AG04449 (cell line): ENCODE data around the gene PKN2.

ENCODE experiments used
- CTCF ChIA-PET: fragments of 350-600 bp; formaldehyde crosslinking; extraction: SDS; loops from one replicate; lab custom pipeline; 2021; ENCODE audit warnings: antibody characterized with exemption; lab: Yijun Ruan, JAX
- POLR2A ChIA-PET: fragments of 400-600, 350-600 bp; formaldehyde crosslinking; extraction: SDS; loops from one replicate; lab custom pipeline; 2020; ENCODE audit warnings: antibody characterized with exemption, inconsistent platforms; lab: Yijun Ruan, JAX
- DNase-seq: peaks from one replicate; pipeline ENCODE4 v3.0.0-alpha.2; 2010; ENCODE audit warnings: low read depth, low spot score
- H3K4me3 ChIP-seq: 2 replicates; pipeline ENCODE4 v1.5.1; 2011; ENCODE audit warnings: low read depth, mild to moderate bottlenecking, control low read depth, low read length
- CTCF ChIP-seq: IDR thresholded peaks from one replicate; pipeline ENCODE4 v1.5.1; 2011; ENCODE audit warnings: mild to moderate bottlenecking, moderate library complexity, low read length, control low read depth, inconsistent platforms; ENCODE audit not compliant: insufficient read depth; ENCODE audit errors: missing control alignments

PKN2 gene

GRCh38 chr1:88722492-88722891 lies 38.4 kb downstream of the PKN2 start:
- H3K4me3 ChIP-seq: no peak overlapping the region
- POLR2A ChIA-PET: no interaction called here
- no peak for DNase-seq
- no peak for TF ChIP-seq CTCF
- CTCF ChIA-PET: interaction anchor here (1.2 kb wide), 1 partner anchor 155 kb away, joined by 4 read pairs; no protein-coding TSS in a partner anchor

GRCh38 chr1:88726697-88727096 lies 42.6 kb downstream of the PKN2 start:
- ChIA-PET POLR2A (no interaction called here), CTCF (no interaction called here)
- no peak for DNase-seq
- no peak overlapping the region for H3K4me3 ChIP-seq
- TF ChIP-seq CTCF: no peak

- TF ChIP-seq CTCF: no peak
- no peak for DNase-seq
- CTCF ChIA-PET: no interaction called here
- POLR2A ChIA-PET: no interaction called here
- no peak overlapping the region for H3K4me3 ChIP-seq
Measured at GRCh38 chr1:88727205-88727604, 43.1 kb downstream of the PKN2 start.

GRCh38 chr1:88729297-88729696 lies 45.2 kb downstream of the PKN2 start:
- TF ChIP-seq CTCF: no peak
- ChIA-PET CTCF (interaction anchor here (1.0 to 1.8 kb wide), 4 partner anchors 8 to 148 kb away, joined by 3 to 5 read pairs (median 4); no protein-coding TSS in a partner anchor), POLR2A (no interaction called here)
- H3K4me3 ChIP-seq: no peak overlapping the region
- no peak for DNase-seq

DNA sequence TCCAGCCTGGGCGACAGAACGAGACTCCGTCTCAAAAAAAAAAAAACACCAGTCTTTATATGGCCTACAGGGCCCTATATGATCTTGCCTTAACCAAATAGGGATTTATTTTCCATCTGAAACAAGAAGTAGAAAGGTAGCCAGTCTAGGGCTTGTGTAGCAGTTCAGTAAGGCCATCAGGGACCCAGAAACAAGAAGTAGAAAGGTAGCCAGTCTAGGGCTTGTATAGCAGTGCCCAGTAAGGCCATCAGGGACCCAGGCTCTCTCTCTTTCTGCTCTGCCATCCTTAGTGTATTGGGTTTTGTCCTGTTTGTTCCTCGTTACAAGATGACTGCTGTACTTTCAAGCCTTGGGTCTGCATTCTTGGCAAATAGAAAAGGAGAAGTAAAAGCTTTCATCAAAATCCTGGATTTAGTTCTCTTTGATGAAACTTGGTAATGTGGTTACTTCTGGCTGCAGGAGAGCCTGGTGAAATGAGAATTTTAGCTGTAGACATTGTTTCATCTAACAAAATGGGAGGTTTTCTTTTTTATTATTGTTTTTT lies 46.1 kb downstream of the PKN2 start:
- TF ChIP-seq CTCF: no peak
- CTCF ChIA-PET: interaction anchor here (1.2 to 1.8 kb wide), 3 partner anchors 14 to 147 kb away, joined by 3 to 5 read pairs (median 3); no protein-coding TSS in a partner anchor
- POLR2A ChIA-PET: no interaction called here
- H3K4me3 ChIP-seq: no peak overlapping the region
- no peak for DNase-seq

DNA sequence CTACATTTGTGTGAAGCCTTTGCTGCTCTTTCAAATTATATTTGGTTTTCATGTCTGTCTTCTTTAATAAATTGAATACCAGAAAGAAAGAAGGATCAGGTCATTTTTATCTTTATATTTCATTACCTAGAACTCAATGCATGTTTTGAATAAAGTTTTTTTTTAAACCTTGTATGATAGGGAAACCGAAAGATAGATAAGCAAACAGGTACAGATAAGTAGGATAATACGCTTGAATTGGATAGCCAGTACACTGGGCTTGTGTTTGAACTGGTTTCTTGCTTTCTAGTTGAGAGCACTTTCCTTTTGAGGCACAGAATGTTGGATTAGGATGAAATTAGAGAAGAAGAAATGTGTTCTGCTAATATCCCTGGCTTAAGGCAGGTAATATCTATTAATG lies 46.9 kb downstream of the PKN2 start:
- no peak for TF ChIP-seq CTCF
- H3K4me3 ChIP-seq: no peak overlapping the region
- ChIA-PET CTCF (interaction anchor here (1.2 kb wide), 1 partner anchor 13 kb away, joined by 3 read pairs; no protein-coding TSS in a partner anchor), POLR2A (interaction anchor here (1.1 kb wide), 1 partner anchor 160 kb away, joined by 3 read pairs; no protein-coding TSS in a partner anchor)
- no peak for DNase-seq
